ENCODE measurements around the gene CCDC102A.
"Not testable (repeated sequence)": the region's sequence is repeated elsewhere in the genome, so short reads cannot be mapped to it uniquely, and the experiment has no call there.

The CCDC102A gene

DNA sequence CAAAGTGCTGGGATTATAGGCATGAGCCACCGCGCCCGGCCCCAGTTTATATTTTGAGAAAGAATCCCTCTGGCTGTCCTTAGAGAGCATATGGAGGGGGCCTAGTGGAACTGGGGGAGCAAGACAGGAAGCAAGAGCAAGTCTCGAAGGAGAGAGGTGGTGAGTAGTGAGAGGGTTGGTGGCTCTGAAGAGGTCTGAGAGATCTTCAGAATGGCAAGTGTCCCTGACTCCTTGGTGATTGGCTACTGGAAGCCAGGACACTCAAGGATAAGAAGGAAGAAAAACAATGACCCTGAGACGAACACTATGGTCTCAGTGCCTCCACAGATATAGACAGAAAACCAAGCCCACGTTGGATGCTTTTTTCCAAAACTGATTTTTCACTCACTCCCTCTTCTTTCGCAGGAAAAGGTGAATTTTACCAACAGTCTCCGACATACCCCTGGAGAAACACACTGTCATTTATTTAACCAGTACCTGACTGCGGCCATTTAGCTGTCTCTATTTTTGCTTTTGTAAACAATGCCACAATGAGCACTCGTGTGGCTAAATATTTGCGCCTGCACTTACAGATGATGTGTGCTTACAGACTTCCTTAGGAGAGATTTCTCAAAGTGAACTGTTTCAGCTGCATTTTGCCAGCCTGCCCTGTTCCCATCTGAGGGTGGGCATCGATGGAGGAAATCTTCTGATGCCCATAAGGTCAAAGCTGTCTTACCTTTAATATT, 34.2 kb downstream of the CCDC102A start:
- DNase-seq (ENCODE audit: low read depth in 2 of 2) = no peak

DNA sequence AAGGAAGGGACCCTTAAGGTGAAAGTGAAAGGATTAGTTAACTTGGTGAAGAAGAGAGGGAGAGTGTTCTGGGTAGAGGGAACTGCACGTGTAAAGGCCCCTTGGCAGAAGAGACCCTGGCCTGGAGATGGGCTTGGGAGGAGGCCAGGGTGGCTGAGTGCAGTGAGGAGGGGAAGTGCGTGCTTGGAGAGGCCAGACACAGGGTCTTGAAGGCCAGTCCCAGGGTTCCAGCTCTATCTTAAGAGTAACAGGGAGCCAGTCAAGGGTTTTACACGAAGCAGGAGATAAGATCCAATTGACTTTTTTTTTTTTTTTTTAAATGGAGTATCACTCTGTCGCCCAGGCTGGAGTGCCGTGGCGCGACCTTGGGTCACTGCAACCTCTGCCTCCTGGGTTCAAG, 34.9 kb downstream of the CCDC102A start:
- no peak for DNase-seq (ENCODE audit: low read depth in 2 of 2)

DNA sequence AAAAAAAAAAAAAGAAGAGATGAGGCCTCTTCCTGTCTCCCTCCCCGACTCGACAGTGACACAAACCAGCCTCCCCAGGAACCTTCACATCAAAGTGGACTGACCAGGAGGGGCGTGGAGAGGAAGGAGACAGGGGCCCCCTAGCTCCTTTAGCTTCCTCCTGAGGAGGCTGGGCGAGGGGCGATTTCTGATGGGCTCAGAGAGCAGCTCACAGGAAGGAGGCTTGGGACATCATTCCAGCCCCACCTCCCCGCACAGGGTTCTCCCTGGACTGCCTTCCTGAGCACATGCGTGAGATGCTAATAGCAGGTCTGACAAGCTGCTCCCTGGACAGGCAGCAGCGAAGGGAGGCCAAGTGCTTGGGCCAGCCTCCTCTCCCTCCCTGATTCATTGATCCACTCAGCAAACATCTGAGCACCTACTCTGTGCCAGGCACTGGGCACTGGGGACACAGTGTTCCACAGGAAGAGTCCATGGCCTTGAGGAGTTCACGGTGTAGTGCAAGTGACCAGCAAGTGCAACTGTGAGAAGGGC, 35.7 kb downstream of the CCDC102A start:
- DNase-seq (ENCODE audit: low read depth in 2 of 2) = no peak

DNA sequence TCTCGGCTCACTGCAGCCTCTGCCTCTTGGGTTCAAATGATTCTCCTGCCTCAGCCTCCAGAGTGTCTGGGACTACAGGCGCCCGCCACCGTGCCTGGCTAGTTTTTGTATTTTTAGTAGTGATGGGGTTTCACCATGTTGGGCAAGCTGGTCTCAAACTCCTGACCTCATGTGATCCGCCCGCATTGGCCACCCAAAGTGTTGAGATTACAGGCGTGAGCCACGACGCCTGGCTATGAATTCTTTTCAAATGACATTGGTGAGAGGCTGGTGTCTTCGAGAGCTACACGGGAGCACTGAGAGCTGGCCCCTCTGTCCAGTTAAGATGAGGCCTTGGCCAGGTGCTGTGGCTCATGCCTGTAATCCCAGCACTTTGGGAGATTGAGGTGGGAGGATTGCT, 36.4 kb downstream of the CCDC102A start:
- DNase-seq (ENCODE audit: low read depth in 2 of 2) = not testable (repeated sequence)

DNA sequence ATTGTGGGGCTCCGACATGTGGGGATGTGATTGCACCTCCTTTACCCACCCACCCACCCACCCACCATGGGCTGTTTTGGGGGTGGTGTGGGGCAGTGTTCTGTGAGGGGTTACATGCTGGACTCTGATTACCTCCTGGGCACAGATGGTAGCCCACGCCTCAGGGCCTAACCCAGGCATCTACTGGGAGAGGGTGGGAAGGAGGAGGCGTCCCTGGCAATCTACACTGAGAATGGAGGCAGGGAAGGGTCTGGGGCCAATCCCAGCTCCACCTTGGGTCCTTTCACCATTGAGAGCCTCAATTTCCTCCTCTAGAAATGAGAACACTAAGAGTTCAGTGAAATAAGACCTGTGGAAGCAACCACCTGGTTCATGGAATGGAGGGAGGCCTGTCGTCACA, 38.3 kb downstream of the CCDC102A start:
- no peak for DNase-seq (ENCODE audit: low read depth in 2 of 2)

DNA sequence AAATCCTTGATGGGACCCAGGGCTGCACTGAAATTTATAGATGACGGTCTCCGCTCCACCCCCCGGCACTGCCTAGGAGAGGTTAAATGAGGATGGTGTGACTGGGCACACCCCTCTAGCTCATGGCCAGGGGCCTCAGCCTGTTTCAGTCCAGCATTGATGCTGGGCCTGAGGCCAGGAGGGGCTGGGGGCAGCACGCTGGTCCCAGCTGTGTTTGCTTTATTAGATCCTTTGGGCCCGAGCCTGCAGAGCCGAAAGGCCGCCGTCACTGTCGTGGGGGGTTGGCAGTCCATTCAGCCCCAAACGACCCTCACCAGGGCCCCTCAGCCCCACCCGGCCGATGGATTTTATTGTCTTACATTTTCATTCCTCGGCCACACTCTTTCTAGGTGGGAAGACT, 39.2 kb downstream of the CCDC102A start:
- DNase-seq (ENCODE audit: low read depth in 2 of 2) = no peak

DNA sequence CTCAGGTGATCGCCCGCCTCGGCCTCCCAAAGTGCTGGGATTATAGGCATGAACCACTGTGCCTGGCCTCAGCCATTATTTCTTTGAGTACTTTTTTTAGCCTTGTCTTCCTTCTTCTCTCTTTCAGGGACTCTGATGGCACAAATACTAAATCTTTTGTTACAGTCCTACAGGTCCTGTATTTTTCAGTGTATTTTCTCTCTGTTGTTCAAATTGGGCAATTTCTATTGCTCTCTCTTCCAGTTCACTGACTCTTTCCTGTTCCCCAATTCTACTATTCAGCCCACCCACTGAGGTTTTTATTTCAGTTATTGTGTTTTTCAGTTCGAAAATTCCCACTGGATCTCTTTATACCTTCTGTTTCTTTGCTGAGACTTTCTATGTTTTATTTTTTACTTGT, 42.6 kb downstream of the CCDC102A start:
- DNase-seq (ENCODE audit: low read depth in 2 of 2) = no peak

DNA sequence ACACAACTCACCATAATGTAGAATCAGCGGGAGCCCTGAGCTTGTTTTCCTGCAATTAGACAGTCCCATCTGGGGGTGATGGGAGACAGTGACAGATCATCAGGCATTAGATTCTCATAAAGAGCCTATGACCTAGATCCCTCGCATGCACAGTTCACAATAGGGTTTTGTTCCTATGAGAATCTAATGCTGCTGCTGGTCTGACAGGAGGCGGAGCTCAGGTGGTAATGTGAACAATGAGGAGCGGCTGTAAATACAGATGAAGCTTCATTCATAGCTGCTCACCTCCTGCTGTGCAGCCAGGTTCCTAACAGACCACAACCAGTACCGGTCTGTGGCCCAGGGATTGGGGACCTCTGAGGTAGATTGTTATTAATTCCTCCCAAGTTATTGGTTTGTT, 47.1 kb downstream of the CCDC102A start:
- DNase-seq (ENCODE audit: low read depth in 2 of 2) = no peak

DNA sequence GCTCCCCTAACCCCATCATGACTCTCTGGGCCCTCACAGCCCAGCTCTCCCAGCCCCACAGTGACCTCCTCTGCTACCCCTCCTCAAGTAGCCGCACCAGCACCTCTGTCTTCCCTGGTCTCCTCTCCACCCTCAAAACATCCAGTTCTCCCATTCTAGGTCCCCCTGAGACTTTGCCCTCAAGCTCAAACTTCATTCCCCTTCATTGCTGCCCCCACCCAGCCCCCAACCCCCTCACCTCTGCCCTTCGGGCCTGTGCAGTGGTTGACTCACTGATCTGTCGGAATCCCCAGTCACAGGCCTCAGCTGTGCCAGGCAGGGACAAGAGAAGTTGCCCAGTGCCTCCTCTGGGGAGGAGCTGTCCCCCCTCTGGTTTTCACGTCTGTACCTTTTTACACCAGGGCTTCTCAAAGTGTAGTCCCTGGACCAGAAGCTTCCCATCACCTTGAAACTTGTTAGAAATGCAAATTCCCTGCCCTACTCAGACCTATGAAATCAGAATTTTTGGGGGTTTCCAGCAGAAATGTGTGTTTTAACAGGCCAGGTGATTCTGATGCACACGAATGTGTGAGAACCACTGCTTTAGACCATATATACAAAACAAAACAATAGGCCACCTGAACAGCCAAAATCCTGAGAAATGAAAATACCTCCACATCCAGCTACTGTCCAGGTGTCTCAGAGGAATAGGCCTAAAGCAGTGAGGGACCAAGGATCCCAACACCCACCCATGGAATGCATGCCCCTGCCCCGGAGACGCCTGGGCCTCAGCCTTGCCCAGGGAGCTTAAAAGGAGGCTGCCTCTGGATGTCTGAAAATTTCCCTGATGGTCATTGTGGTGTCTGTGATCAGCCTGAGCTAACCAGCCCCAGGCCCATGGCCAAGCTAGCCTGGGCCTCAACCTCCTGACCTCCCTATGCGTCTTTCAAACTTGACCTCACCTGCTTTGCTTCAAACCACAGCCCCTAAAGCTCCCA, 49.2 kb downstream of the CCDC102A start:
- DNase-seq (ENCODE audit: low read depth in 2 of 2) = no peak

DNA sequence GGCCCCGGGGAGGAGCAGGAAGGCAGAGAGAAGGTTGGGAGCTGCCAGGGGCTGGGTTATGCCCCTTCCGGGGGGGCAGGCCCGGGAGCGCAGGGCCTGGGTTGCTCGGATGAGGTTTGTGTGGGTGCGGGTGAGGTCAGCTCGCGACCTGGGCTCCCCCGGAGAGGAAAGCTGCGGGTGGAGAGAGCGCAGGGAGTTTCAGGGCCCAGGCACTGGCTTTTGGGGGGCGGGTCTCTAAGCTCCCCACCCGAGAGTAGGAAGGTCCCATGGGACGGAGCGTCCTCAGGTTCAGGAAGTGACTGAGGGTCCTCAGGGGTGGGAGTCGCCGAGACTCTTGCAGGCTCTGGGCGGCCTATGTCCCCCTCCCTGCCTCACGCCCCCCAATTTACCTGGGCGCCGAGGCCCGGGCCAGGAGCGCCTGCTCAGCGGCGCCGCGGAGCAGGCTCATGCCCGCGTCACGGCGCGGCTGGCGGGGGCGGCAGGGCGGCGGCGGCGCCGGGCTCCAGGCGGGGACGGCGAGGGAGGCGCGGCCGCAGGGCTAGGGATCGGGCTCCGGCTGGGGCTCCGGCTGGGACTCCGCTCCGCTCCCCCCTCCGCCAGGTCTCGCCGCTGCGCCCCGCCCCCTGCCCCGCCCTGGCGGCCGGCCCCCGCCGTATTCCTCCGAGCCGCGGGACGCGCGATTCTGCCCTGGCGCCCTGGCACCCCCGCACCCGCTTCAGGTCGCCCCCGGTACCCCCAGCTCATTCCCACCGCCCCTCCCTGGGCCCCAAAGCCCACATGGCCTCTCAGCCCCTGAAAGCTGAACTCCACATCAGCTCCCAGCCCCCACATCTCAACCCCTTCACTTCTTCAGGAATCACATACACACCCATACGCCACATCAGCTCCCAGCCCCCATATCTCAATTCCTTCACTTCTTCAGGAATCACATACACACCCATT, 50.2 kb downstream of the CCDC102A start, which contains the start of gene DOK4:
DOK4 (minus strand) TSS at position 578 of the 942 bp plus-strand sequence. CDS start 6,986 bp downstream, outside the sequence.
- DNase-seq (ENCODE audit: low read depth in 2 of 2) = peak; percentile 38 to 75

DNA sequence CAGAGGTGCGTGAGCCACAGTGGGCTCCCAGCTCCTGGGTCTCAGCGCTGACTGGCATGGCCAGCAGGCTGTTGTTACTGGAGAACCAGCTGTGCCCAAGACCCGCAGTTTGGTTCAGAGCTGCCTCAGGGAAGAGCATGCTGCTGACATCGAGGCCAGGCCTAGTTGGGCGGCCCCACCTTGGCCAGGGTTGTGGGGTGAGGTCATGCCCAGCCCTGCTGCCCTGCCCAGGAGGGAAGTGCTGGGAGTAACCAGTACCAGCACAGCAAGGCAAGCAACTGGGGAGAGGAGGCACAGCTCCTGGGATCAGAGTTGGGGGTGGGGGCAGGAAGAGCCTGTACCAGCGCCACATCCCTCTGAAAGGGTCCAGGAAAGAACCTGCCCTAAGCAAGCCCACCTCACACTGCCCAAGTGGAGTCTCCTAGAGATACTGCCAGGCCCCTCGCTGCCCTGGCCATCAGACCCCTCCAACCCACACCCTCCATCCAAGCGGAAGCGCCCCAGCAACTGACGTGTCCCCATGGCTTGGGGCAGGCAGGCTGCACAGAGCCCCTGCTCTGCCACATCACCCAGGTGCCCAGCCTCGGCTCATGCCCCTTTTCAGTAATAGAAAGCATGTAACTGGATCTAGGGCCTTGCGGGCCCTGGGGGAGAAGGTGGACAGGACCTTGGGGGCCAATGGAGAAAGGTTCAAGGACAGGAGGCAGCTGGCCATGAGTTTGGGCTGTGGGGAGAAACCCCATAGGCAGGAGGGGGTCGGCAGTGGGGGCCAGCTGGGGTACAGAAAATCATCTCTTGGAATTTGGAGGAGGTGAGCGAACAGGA, 51.1 kb downstream of the CCDC102A start:
- no peak for DNase-seq (ENCODE audit: low read depth in 2 of 2)

DNA sequence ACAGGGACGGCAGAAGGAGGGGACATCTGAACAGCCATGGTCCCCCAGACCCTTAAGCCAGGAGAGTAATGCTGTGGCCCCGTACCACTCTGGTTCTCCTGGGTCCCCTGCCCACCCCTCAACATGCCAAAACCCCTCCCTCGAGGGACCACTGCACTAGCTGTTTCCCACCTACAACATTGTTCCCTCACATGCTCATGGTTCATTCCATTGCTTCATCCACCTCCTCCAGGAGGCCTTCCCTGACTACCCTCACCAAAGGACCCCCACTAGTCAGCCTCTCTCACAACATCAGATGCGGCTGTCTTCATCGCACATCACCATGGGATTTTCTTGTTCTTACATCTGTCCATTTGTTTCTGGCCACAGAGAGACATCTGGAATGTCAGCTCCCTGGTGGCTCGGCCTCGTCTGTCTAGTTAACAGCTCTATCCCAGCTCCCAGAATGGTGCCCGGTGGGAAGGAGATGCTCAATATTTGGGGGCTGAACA, 51.8 kb downstream of the CCDC102A start:
- DNase-seq (ENCODE audit: low read depth in 2 of 2) = no peak

DNA sequence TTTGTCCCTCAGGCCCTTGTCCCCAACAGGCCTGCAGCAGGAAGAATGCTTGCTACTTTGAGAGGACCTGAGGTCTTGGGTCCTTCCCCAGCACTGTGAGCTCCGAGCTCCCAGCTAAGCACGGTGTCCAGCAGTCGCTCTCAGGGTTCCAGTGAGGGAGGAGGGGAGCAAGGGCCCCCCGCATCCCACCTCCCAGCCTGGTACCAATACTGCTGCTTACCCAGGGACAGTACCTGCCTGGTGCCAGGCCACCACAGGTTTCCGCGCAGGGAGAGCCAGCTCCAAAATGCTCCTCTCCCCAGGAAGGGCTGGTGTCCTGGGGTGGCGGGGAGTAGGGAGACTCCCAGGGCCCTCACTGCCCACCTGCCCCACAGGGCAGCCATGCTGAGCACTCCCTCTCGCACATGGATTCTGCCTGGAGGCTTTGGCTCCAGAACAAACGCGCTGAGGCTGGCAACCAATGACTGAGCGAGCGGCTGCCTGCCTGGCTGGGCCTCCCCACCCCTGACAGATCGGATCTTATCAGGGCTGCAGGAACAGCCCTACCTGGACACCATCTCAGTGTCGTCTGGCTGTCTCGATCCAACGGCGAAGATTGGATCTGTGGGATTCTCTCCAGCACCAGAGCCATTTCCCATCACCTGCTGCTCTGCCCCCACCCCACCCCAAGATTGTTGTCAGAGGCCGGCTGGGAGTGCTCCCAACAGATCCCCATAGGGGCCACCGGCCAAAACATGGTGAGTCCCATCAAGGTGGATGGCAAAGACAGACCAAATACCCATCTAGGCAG, 52.5 kb downstream of the CCDC102A start:
- no peak for DNase-seq (ENCODE audit: low read depth in 2 of 2)

DNA sequence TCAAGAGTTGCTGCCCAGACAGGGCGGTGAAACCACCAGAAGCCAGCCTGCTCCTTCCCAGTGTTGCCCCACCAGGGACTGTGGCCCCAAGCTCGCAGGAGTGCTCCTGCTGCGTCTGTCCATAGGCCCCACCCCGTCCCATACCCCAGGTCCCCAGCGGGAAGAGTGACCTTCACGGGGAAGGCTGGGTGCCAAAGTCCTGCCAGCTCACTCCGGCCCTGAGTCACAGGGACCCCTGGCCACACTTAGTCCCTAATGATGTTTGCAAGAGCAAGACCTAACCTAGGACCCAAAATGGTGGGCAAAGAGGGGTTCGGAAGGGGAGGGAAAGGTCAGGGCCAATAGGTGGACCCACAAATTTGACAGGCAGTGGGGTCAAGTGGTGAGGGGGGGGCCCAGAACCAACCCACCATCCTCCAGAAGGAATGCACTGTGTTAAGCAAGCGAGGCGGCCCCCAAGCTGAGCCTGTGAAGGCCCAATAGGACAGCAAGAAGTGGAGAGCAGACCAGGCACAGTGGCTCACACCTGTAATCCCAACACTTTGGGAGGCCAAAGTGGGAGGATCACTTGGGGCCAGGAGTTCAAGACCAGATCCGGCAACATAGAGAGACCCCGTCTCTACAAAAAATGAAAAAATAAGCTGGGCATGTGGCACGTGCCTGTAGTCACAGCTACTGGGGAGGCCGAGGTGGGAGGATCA, 53.4 kb downstream of the CCDC102A start:
- DNase-seq (ENCODE audit: low read depth in 2 of 2) = no peak

DNA sequence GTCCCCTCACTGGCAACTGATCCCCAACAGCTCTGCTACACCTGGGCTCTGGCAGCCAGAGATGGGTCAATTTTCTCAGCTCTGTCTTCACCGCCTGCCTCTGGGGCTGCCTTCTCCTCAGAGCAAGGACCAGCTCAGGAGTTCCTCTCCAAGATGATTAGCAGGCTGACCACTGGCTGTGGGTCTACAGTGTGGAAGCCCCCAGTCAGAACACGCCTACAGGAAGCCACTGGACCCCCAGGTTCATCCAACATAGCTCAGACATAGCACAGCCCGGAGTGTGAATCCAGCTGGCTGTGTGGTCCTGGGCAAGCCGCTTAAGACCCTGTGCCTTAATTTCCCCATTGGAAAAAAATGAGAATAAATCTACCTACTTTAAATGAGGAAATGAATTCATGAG, 55.0 kb downstream of the CCDC102A start:
- no peak for DNase-seq (ENCODE audit: low read depth in 2 of 2)

DNA sequence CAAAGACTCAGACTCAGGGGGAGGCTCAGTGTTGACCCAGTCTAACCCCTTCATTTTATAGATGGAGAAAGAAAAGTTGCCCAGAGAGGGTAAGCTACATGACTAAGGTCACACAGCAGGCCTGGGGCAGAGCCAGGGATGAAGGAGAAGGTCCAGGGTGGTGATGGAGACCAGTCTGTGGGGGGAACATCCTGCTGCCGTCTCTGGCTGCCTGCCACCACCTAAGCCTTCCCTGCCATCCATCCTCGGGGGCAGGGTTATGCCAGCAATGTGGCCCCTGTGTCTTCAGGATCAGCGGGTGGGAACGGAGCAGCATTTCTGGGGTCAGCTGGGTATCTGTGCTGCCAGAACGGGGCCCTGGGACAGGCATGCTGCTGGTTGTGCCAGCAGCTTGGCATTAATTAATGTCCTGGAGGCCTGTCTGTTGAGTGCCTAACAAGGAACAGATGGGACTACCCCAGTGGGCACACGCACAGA, 55.6 kb downstream of the CCDC102A start:
- DNase-seq (ENCODE audit: low read depth in 2 of 2) = no peak

DNA sequence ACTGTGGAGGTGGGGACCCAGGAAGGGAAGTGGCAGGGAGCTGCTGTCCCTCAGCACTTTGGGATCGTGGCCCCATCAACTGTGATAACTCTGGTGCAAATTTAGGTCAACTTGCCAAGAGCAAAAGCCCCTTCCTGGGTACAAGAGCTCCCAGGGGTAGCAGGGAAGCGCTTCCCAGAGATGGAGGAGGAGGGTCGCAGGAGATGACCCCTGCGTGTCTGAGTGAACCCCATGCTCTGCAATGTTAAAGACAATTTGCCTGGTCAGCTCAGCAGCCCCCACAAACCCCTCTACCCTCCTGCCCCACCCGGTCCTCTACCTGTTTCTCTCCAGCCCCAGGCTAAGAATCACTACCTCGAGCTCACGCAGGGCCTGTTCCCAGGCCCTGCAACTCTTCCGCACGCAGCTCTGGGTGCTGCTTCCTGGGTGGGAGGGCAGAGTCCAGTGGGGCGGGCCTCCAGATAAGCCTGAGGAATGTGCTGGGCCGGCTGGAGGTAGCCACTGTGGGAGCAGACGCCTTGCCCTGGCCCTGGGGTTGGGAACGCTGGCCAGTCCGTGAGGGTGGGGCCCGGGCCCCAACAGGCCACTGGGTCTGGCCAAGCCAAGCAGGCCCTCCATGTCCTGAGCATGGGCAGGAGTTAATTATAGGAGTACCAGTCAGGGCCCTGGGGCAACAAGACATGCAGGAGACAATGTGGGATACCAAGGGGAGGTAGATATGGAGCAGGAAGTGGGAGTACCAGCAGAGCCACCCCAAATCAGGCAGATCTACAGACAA, 56.2 kb downstream of the CCDC102A start:
- no peak for DNase-seq (ENCODE audit: low read depth in 2 of 2)
